ENCODE measurements around the gene ASB2. TPM values are rescaled to one million over a fixed set of nuclear protein-coding genes. Genes with fewer than 3 reads are reported as not detected.

ASB2 gene
- total RNA-seq, 2 donors from 2014 or later = 47.2 to 48.3 TPM

DNA sequence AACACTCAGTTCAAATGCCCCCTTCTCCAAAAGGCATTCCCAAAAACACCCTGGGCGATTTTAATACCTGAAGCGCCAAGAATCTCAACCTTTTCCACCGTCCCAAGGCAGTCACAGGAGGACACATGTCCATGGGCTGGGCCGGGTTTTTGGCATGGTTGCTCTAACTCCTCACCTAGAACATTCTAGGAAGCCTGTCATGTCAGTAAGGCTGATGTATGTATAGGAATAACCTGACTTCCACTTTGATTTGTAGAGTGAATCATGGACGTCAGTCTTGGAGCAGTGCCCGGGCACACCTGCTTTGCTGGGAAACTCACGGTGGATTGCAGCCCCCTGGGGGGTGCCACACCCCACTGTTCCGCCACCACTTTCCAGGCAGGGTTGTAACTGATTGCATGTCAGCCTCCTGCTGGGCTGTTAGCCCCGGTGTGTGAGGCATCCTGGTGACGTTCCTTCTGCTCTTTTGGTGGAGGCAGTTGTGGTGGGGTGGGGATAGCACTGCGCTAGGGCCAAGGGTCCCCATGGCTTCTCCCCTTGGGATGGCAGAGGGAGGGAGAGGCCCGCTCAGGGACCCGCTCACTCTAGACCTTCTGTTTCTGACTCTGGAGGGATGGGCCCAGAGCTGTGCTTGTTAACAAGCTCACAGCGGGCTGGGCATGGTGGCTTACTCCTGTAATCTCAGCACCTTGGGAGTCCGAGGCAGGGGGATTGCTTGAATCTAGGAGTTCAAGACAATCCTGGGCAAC, 84.4 kb downstream of the ASB2 start:
- H3K27ac ChIP-seq = no peak overlapping the region

GRCh38 chr14:93889739-93890483, 86.5 kb downstream of the ASB2 start:
- H3K4me3 ChIP-seq = no peak overlapping the region
- no peak overlapping the region for H3K27ac ChIP-seq
- H3K4me1 ChIP-seq (ENCODE audit: control insufficient read depth in 1 of 2, low read depth in 2 of 2) = peaks cover 0 to 17% of the 10 kb centered on the region in 2 donors
- H3K9me3 ChIP-seq = peaks cover 6% of the 10 kb centered on the region
- no peaks in the 10 kb centered on the region for H3K36me3 ChIP-seq
- no peak for TF ChIP-seq CTCF (IDR thresholded peaks at IDR 0.05)
- H3K27me3 ChIP-seq (replicated peaks; ENCODE audit: insufficient read depth) = no peaks in the 10 kb centered on the region
- ATAC-seq (ENCODE audit: insufficient number of reproducible peaks, low FRiP score, low read depth) (no peak), DNase-seq (ENCODE audit: low spot score) (no peak)

More for the DNA sequence above, 84.4 kb downstream of the ASB2 start:
- no peak for TF ChIP-seq CTCF (IDR thresholded peaks at IDR 0.05)
- Histone ChIP-seq H3K9me3 (no peaks in the 10 kb centered on the region), H3K4me3 (no peak overlapping the region), H3K36me3 (no peaks in the 10 kb centered on the region), H3K27me3 (replicated peaks; ENCODE audit: insufficient read depth) (no peaks in the 10 kb centered on the region), H3K4me1 (ENCODE audit: control insufficient read depth in 1 of 2, low read depth in 2 of 2) (peaks cover 0 to 17% of the 10 kb centered on the region in 2 donors)
- DNase-seq (ENCODE audit: low spot score) (no peak), ATAC-seq (ENCODE audit: insufficient number of reproducible peaks, low FRiP score, low read depth) (no peak)

DNA sequence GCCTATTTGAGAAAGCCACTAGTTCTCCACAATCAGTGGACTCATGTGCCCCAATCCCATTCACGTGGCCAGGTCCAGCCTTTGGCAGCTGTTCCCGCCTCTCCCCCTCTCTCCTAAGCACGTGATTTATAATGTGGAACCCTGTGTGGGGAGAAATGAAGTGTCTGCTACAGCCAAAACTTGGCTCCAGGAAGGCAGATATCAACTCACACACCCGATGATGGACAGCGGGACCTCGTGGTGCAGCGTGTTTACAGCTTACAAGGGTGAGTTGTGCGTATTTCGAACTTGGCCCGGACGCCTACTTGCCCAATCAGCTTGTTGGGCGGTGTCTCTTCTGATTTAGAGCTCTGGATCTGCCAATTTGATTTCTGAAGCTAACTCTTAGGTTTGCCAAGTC, 87.4 kb downstream of the ASB2 start:
- DNase-seq (ENCODE audit: low spot score) (no peak), ATAC-seq (ENCODE audit: insufficient number of reproducible peaks, low FRiP score, low read depth) (no peak)
- Histone ChIP-seq H3K27me3 (replicated peaks; ENCODE audit: insufficient read depth) (no peaks in the 10 kb centered on the region), H3K4me1 (ENCODE audit: control insufficient read depth in 1 of 2, low read depth in 2 of 2) (peaks cover 0 to 14% of the 10 kb centered on the region in 2 donors), H3K4me3 (no peak overlapping the region), H3K9me3 (peaks cover 6% of the 10 kb centered on the region), H3K36me3 (no peaks in the 10 kb centered on the region), H3K27ac (no peak overlapping the region)
- no peak for TF ChIP-seq CTCF (IDR thresholded peaks at IDR 0.05)

- H3K27ac ChIP-seq = no peak overlapping the region
- H3K36me3 ChIP-seq = no peaks in the 10 kb centered on the region
- H3K9me3 ChIP-seq = peaks cover 6% of the 10 kb centered on the region
- DNase-seq (ENCODE audit: low spot score) = no peak
- H3K27me3 ChIP-seq (replicated peaks; ENCODE audit: insufficient read depth) = no peaks in the 10 kb centered on the region
- no peak overlapping the region for H3K4me3 ChIP-seq
- TF ChIP-seq CTCF (IDR thresholded peaks at IDR 0.05) = no peak
- peaks cover 0 to 8% of the 10 kb centered on the region in 2 donors for H3K4me1 ChIP-seq (ENCODE audit: control insufficient read depth in 1 of 2, low read depth in 2 of 2)
- no peak for ATAC-seq (ENCODE audit: insufficient number of reproducible peaks, low FRiP score, low read depth)
Observed at GRCh38 chr14:93884950-93885349, 91.4 kb downstream of the ASB2 start.

Other genes with a start within 250 kb of the ASB2 start
- gene PRIMA1, start 188.1 kb downstream of the ASB2 start, total RNA-seq = 1 to 10 TPM; 2.3 to 3.5 TPM
- gene FAM181A, start 49.2 kb downstream of the ASB2 start, total RNA-seq = not detected
- gene CCDC197, start 20.7 kb upstream of the ASB2 start, total RNA-seq = not detected
- gene OTUB2, start 49.8 kb upstream of the ASB2 start, total RNA-seq = under 1 TPM; 0.14 to 0.71 TPM
- 100 to 1,000 TPM; 139 to 228 TPM for gene DDX24, start 104.6 kb upstream of the ASB2 start, total RNA-seq
- 1 to 10 TPM; 4.2 to 5.0 TPM for gene IFI27L1, start 104.7 kb upstream of the ASB2 start, total RNA-seq
- 10 to 100 TPM; 79.8 to 96.3 TPM for gene IFI27, start 134.2 kb upstream of the ASB2 start, total RNA-seq
- gene IFI27L2, start 153.0 kb upstream of the ASB2 start, total RNA-seq = 100 to 1,000 TPM in 1 of 2 donors, 10 to 100 TPM in 1; 42.7 to 150 TPM
- 1 to 10 TPM in 1 of 2 donors, under 1 TPM in 1; 0.27 to 8.9 TPM for gene PPP4R4, start 197.8 kb upstream of the ASB2 start, total RNA-seq

Measured in thoracic aorta (tissue), 2 donors.